Fibroblast of skin of scalp (primary cell): ENCODE measurements around the gene LVRN.

Experiments
- DNase-seq: peaks from one replicate; pipeline ENCODE4 v3.0.0-alpha.2; 2013

LVRN gene

GRCh38 chr5:116023619-116024018 lies 61.3 kb downstream of the LVRN start:
- no peak for DNase-seq

GRCh38 chr5:116025866-116026265 lies 63.6 kb downstream of the LVRN start:
- DNase-seq = no peak

- peak; percentile 66 for DNase-seq
Measured at GRCh38 chr5:116032094-116032517, 69.8 kb downstream of the LVRN start, which contains the start of gene ARL14EPL. TSS of gene ARL14EPL (plus strand) at chr5:116032472. CDS start at chr5:116051466, 18,994 bp downstream.

GRCh38 chr5:116032991-116033390 lies 70.7 kb downstream of the LVRN start:
- DNase-seq = no peak

- DNase-seq = no peak
Measured at GRCh38 chr5:116035123-116035522, 72.8 kb downstream of the LVRN start.

- no peak for DNase-seq
Measured at GRCh38 chr5:116037236-116037822, 75.1 kb downstream of the LVRN start.

GRCh38 chr5:116038817-116039216 lies 76.5 kb downstream of the LVRN start:
- no peak for DNase-seq

- no peak for DNase-seq
Measured at GRCh38 chr5:116042375-116042774, 80.1 kb downstream of the LVRN start.

GRCh38 chr5:116044073-116044472 lies 81.8 kb downstream of the LVRN start:
- no peak for DNase-seq

GRCh38 chr5:116045821-116046220 lies 83.5 kb downstream of the LVRN start:
- no peak for DNase-seq

GRCh38 chr5:116046261-116046660 lies 84.0 kb downstream of the LVRN start:
- DNase-seq = no peak

GRCh38 chr5:116046823-116047222 lies 84.5 kb downstream of the LVRN start:
- DNase-seq = no peak

- DNase-seq = no peak
Measured at GRCh38 chr5:116058346-116058936, 96.2 kb downstream of the LVRN start.

- no peak for DNase-seq
Measured at GRCh38 chr5:116062352-116062751, 100.1 kb downstream of the LVRN start.

- peak; percentile 40 for DNase-seq
Measured at GRCh38 chr5:116063950-116064349, 101.7 kb downstream of the LVRN start.

- DNase-seq = peak; percentile 60
Measured at GRCh38 chr5:116068028-116068632, 105.9 kb downstream of the LVRN start.

- no peak for DNase-seq
Measured at GRCh38 chr5:116071211-116071610, 108.9 kb downstream of the LVRN start.

- DNase-seq = no peak
Measured at GRCh38 chr5:116075191-116075831, 113.0 kb downstream of the LVRN start.

- DNase-seq = no peak
Measured at GRCh38 chr5:116076496-116076895, 114.2 kb downstream of the LVRN start.
